NCI-H187 treated with DMSO at 0.1 percent for 48 hours (cell line): ENCODE results near the gene ZKSCAN3.
A peak's percentile ranks its signal among the peaks of the same experiment; 100 is the strongest.
"Not testable (repeated sequence)": the region's sequence is repeated elsewhere in the genome, so short reads cannot be mapped to it uniquely, and the experiment has no call there.

Experiments
- DNase-seq: peaks from one replicate; lab custom pipeline; 2025; lab: John Stamatoyannopoulos, UW

The ZKSCAN3 gene

GRCh38 chr6:28343898-28344677 lies 5.7 kb upstream of the ZKSCAN3 start:
- no peak for DNase-seq

GRCh38 chr6:28345201-28345600 lies 4.5 kb upstream of the ZKSCAN3 start:
- no peak for DNase-seq

GRCh38 chr6:28347119-28347518 lies 2.6 kb upstream of the ZKSCAN3 start:
- DNase-seq, result no peak

GRCh38 chr6:28349344-28349891 lies 329 bp upstream of the ZKSCAN3 start:
- DNase-seq, result peak; percentile 51

DNA sequence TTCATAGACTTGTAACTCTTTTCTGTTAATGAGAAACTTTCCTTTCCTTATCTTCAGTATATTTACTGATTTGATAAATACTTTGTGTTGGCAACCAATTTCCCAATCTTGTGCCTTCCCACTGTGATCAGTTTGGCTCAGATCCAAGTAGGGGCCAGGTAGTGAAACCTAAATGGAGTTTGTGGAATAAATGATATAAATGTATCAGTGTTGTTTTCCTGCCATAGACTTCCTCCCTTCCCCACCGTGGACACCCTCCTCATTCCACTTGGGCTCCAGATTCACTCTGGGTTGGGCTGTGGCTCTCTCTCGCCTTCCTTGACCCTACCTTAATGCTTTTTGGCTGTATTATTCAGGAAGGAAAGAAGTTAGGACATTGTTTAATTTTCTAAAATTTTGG lies 1.3 kb downstream of the ZKSCAN3 start:
- no peak for DNase-seq

GRCh38 chr6:28351493-28351925 lies 1.8 kb downstream of the ZKSCAN3 start:
- DNase-seq, result no peak

DNA sequence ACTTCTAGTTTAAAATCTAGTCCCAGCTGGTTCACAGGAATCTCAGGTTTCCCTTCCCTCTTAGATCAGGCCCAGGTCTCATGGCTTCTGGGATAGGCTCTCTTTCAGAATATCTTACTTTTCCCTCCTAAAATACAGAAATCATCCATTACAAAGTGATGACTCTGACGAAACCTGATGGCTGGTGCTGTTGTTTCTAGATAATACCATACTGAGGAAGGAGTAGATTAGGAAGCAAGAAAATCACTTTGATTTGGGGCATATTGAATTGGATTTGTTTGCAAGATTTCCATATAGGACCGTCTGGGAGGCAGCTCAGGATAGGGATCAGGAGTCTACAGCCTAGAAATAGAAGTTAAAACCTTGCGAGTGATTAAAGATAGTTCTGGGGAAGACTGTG lies 3.6 kb downstream of the ZKSCAN3 start:
- no peak for DNase-seq

DNA sequence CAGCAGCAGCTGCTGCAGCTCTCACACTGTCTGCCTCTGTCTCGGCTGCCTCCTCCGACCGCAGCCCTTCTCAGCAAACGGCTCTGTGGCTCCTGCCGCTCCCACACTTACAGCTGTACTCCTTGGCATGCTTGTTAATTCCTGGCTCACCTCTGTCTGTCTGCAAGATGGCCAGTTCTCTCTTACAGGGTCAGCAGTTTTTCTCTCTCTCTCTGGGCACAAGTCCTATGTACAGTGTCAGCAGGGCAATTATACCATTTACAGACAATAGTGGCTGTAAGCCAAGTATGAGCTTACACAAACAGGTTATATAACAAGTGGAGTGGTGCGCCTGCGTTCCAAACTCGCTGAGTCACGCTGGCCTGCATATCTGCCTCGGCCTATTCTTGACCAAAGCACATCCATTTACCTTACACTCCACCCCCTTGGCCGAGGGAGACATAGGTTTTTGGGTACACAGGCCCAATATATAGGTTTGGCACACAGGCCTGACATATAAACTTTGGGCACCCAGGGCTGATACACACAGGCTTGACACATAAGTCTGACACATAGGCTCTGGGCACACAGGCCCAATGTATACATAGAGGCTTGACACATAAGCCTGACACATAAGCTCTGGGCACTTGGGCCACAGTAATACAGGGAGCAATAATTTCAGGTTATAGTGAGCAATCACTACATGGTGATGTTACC lies 4.4 kb downstream of the ZKSCAN3 start:
- no peak for DNase-seq

- no peak for DNase-seq
Measured at GRCh38 chr6:28354688-28355554, 5.2 kb downstream of the ZKSCAN3 start.

- DNase-seq, result peak; percentile 42
Measured at GRCh38 chr6:28355743-28356665, 6.3 kb downstream of the ZKSCAN3 start.

GRCh38 chr6:28356666-28357020 lies 6.9 kb downstream of the ZKSCAN3 start:
- DNase-seq, result no peak

GRCh38 chr6:28357036-28357435 lies 7.3 kb downstream of the ZKSCAN3 start:
- DNase-seq, result no peak

DNA sequence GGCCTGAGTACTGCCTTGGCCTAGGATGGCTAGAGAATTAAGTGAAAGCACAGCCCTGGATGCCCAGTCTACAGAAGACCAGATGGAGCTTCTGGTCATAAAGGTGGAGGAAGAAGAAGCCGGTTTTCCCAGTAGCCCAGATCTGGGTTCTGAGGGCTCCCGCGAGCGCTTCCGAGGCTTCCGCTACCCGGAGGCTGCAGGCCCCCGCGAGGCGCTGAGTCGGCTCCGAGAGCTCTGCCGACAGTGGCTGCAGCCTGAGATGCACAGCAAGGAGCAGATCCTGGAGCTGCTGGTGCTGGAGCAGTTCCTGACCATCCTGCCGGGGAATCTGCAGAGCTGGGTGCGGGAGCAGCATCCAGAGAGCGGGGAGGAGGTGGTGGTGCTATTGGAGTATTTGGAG lies 9.8 kb downstream of the ZKSCAN3 start:
- not testable (repeated sequence) for DNase-seq

DNA sequence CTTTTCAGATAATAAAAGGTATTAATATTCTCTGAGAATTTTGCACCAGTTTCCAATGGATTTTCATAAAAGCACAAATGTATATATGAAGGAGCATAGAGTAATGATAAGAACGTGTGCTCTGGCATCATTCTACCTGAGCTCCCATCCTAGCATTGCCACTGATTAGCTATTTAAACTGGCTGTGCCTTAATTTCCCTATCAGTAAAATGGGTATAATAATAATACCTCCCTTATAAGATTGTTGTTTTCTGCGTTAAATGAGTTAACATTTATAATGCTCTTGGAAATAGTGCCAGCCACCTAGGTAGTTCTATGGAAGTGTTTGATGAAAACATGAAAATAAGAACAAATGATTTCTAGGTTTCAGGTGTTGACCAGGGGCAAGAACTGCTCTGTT lies 11.2 kb downstream of the ZKSCAN3 start:
- DNase-seq, result no peak

- not testable (repeated sequence) for DNase-seq
Measured at GRCh38 chr6:28365590-28365989, 15.8 kb downstream of the ZKSCAN3 start.

GRCh38 chr6:28368522-28368921 lies 18.8 kb downstream of the ZKSCAN3 start:
- DNase-seq, result no peak

DNA sequence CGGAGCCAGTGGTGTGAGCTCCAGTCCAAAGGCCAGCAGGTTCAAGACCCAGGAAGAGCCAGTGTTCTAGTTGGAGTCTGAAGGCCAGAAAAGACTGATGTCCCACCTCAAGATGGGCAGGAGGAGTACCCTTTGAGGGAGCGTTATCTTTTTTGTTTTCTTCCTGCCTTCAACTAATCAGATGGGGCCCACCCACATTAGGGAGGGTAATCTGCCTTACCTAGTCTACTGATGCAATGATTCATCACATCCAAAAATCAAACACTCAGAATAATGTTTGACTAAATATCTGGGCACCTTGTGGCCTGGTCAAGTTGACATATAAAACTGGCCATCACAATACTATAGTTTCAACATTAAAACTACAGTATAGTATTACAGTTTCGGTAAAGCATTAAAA lies 19.7 kb downstream of the ZKSCAN3 start:
- no peak for DNase-seq

- DNase-seq, result no peak
Measured at GRCh38 chr6:28370440-28370839, 20.7 kb downstream of the ZKSCAN3 start.

DNA sequence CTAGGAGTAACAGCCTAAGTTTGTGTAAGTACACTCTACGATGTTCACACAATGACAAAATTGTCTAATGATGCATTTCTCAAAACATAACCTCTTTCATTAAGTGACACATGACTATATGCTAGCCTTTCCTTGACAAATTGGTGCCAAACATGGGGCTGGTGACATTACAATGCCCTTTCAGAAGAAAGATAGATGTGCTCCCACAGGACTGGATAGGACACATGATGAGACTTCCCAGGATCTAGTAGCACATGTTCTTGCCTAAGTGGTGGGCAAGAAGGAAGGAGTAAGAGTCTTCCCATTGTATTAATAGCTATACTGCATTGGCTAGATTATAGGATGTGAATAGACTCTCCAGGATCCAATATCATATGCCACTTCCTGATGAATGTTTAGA lies 21.5 kb downstream of the ZKSCAN3 start:
- DNase-seq, result no peak

GRCh38 chr6:28371706-28372451 lies 22.1 kb downstream of the ZKSCAN3 start:
- DNase-seq, result no peak

DNA sequence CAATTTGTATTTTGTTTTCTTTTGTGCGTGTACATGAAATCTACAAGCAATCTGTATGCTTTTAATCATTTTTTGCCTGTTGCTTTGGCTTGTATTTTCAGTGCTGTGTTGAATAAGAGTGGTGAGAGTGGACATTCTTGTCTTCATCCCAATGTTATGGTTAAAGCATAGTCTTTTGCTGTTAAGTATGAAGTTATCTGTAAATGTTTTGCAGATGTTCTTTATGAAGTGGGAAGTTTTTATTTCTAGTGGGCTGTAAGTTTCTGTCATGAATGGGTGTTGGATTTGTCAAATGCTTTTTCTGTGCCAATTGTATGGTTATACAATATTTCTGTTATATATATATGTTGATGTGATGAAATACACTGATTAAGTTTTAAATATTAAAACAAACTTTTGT lies 24.2 kb downstream of the ZKSCAN3 start:
- DNase-seq, result no peak
